Smooth muscle cell (in vitro differentiated cells): ENCODE measurements around the gene LCE1B. TPM values are rescaled to one million over a fixed set of nuclear protein-coding genes. Genes with fewer than 3 reads are reported as not detected.

Experiments
- DNase-seq: peaks from one replicate; lab custom pipeline; 2025; ENCODE audit not compliant: unreplicated experiment; lab: John Stamatoyannopoulos, UW
- H2AFZ ChIP-seq: fragments of 200-600 bp; sonication (generic); 2 replicates; pipeline ENCODE4 v1.6.0; 2016; ENCODE audit warnings: antibody characterized with exemption, low read depth, mild to moderate bottlenecking
- H3F3A ChIP-seq: fragments of 200-600 bp; sonication (generic); 2 replicates; pipeline ENCODE4 v1.6.0; 2017; ENCODE audit warnings: antibody characterized with exemption, low read depth
- H3K27ac ChIP-seq: fragments of 200-600 bp; sonication (generic); 2 replicates; pipeline ENCODE4 v1.5.1; 2016; ENCODE audit warnings: low read depth, mild to moderate bottlenecking
- H3K27me3 ChIP-seq: fragments of 200-600 bp; sonication (generic); 2 replicates; pipeline ENCODE4 v1.6.1; 2016; ENCODE audit warnings: low read depth, mild to moderate bottlenecking
- H3K36me3 ChIP-seq: fragments of 200-600 bp; sonication (generic); 2 replicates; pipeline ENCODE4 v1.5.1; 2016; ENCODE audit warnings: low read depth
- H3K4me1 ChIP-seq: fragments of 200-600 bp; sonication (generic); 2 replicates; pipeline ENCODE4 v1.5.1; 2016; ENCODE audit warnings: low read depth
- H3K4me2 ChIP-seq: fragments of 200-600 bp; sonication (generic); 2 replicates; pipeline ENCODE4 v1.6.0; 2016; ENCODE audit warnings: mild to moderate bottlenecking
- H3K4me3 ChIP-seq: fragments of 200-600 bp; sonication (generic); 2 replicates; pipeline ENCODE4 v1.5.1; 2016; ENCODE audit warnings: mild to moderate bottlenecking
- H3K79me2 ChIP-seq: fragments of 200-600 bp; sonication (generic); 2 replicates; pipeline ENCODE4 v1.6.0; 2016; ENCODE audit warnings: low read depth, mild to moderate bottlenecking
- H3K9ac ChIP-seq: fragments of 200-600 bp; sonication (generic); 2 replicates; pipeline ENCODE4 v1.6.0; 2016; ENCODE audit warnings: low read depth
- H3K9me3 ChIP-seq: fragments of 200-600 bp; sonication (generic); replicated peaks from 2 replicates; pipeline ENCODE4 v1.5.1; 2016; ENCODE audit warnings: low read depth
- H4K20me1 ChIP-seq: fragments of 200-600 bp; sonication (generic); 2 replicates; pipeline ENCODE4 v1.6.0; 2016; ENCODE audit warnings: low read depth
- CTCF ChIP-seq: fragments of 200-600 bp; sonication (generic); IDR thresholded peaks from 2 replicates; pipeline ENCODE4 v1.5.1; 2017; ENCODE audit warnings: borderline replicate concordance, mild to moderate bottlenecking, antibody characterized with exemption; ENCODE audit not compliant: insufficient read depth, poor library complexity, severe bottlenecking
- WGBS: methylation state at CpG from one replicate; pipeline ENCODE4 v1.1.7; 2016; ENCODE audit warnings: low lambda C conversion rate; 5-methylcytosine and 5-hydroxymethylcytosine counted together
- polyA plus RNA-seq: library from polyadenylated mRNA; unstranded; fragments of >200 nt; fragmentation: Nextera tagmentation; extraction: Ambion mirVana; gene quantifications from 2 replicates; pipeline ENCODE4 v1.2.1, GENCODE V29; 2016
- total RNA-seq: library from RNA; depleted of rRNA; stranded (reverse); fragments of >200 nt; gene quantifications from 2 replicates; pipeline ENCODE4 v1.2.3, GENCODE V29; 2014

The LCE1B gene
- total and polyA plus RNA-seq, 2 experiments from 2014 or later, result not detected

GRCh38 chr1:152776361-152776760, 35.4 kb upstream of the LCE1B start:
- Histone ChIP-seq H4K20me1 (no peaks in the 10 kb centered on the region), H2AFZ (no peak overlapping the region), H3K9me3 (peaks cover 7% of the 10 kb centered on the region), H3K4me1 (no peaks in the 10 kb centered on the region), H3K9ac (no peak overlapping the region), H3K79me2 (no peaks in the 10 kb centered on the region), H3K4me2 (no peak overlapping the region), H3K36me3 (no peaks in the 10 kb centered on the region), H3K27me3 (no peaks in the 10 kb centered on the region), H3K4me3 (no peak overlapping the region), H3F3A (no peaks in the 10 kb centered on the region), H3K27ac (no peak overlapping the region)
- no peak for TF ChIP-seq CTCF
- 70% methylated on average over 11 of the region's 11 CpGs for WGBS
- no peak for DNase-seq

GRCh38 chr1:152777510-152778137, 34.1 kb upstream of the LCE1B start:
- H3K36me3 ChIP-seq, result no peaks in the 10 kb centered on the region
- peaks cover 7% of the 10 kb centered on the region for H3K9me3 ChIP-seq
- no peaks in the 10 kb centered on the region for H3K4me1 ChIP-seq
- no peak overlapping the region for H3K27ac ChIP-seq
- H3K4me3 ChIP-seq, result no peak overlapping the region
- no peaks in the 10 kb centered on the region for H3K79me2 ChIP-seq
- no peak overlapping the region for H3K9ac ChIP-seq
- no peak for TF ChIP-seq CTCF
- no peak overlapping the region for H3K4me2 ChIP-seq
- no peaks in the 10 kb centered on the region for H4K20me1 ChIP-seq
- no peak overlapping the region for H2AFZ ChIP-seq
- H3F3A ChIP-seq, result no peaks in the 10 kb centered on the region
- no peak for DNase-seq
- 55% methylated on average over 4 of the region's 4 CpGs for WGBS
- H3K27me3 ChIP-seq, result no peaks in the 10 kb centered on the region

- Histone ChIP-seq H3K4me1 (no peaks in the 10 kb centered on the region), H3K36me3 (no peaks in the 10 kb centered on the region), H4K20me1 (no peaks in the 10 kb centered on the region), H2AFZ (no peak overlapping the region), H3K27ac (no peak overlapping the region), H3K4me2 (no peak overlapping the region), H3K4me3 (no peak overlapping the region), H3K27me3 (no peaks in the 10 kb centered on the region), H3K79me2 (no peaks in the 10 kb centered on the region), H3K9me3 (peaks cover 3% of the 10 kb centered on the region), H3K9ac (no peak overlapping the region), H3F3A (no peaks in the 10 kb centered on the region)
- TF ChIP-seq CTCF, result no peak
- no peak for DNase-seq
- 51% methylated on average over 2 of the region's 2 CpGs for WGBS
Observed at GRCh38 chr1:152783095-152783494, 28.7 kb upstream of the LCE1B start.

GRCh38 chr1:152786077-152786476, 25.7 kb upstream of the LCE1B start, which contains the start of gene LCE1E:
LCE1E (plus strand) TSS chr1:152786257; CDS start chr1:152787300, 1,043 bp downstream.
- Histone ChIP-seq H3K27me3 (no peaks in the 10 kb centered on the region), H3K27ac (no peak within 1 kb of the TSS), H3K4me3 (no peak within 1 kb of the TSS), H2AFZ (no peak within 1 kb of the TSS), H3K9me3 (peaks cover 10% of the 10 kb centered on the region), H3K79me2 (no peaks in the 10 kb centered on the region), H3K4me1 (no peaks in the 10 kb centered on the region), H3K4me2 (no peak within 1 kb of the TSS), H4K20me1 (no peaks in the 10 kb centered on the region), H3K36me3 (no peaks in the 10 kb centered on the region), H3F3A (no peaks in the 10 kb centered on the region), H3K9ac (no peak within 1 kb of the TSS)
- TF ChIP-seq CTCF, result no peak
- WGBS, result 44% methylated on average over 2 of the region's 2 CpGs
- no peak for DNase-seq
